NCI-H1105 (cell line): ENCODE measurements around the gene SPRTN.
"Not testable (repeated sequence)": the region's sequence is repeated elsewhere in the genome, so short reads cannot be mapped to it uniquely, and the experiment has no call there.

Experiments
- DNase-seq: peaks from one replicate; lab custom pipeline; 2025; lab: John Stamatoyannopoulos, UW

Gene SPRTN

DNA sequence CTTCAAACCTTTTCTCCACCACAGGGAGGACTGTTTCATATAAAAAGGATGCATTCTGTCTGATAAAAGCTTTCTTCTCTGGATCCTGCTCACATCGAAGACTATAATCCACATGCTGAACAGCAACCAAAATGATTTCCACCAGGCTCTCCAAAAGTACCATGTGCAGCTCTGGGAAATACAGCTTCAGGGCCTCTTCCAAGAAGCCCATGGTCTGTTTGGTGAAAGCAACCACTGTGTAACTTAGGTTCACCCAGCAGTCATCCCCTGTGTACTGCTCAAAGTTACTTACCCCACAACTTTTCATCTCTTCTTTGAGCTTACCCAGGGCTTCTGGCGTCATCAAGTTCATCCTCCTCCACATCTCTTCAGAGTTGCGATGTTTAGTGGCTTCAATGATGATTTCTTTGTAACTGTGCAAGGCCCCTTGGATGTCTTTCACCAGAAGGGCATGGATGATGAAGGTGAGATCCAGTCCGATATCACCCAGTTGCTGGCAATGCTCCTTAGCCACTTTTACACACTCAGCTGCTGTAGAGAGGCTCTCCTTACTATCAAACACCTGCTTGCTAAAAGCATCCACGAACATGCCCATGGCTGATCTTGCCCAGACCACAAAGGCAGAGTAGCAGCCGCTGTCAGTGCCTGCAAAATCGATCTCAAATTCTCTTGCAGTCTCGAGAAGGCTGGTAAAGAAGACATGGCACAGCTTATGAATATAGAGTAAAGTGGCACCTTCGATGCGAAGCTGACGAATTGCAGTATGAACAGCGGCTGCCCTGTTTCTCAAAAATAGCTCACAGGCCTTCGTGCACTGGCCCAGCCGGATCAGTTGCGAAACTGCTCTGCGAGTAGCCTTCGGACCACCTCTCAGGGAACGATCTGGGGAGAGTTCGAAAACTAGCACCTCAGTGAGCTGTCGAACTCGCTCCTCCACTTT, 2.2 kb upstream of the SPRTN start:
- no peak for DNase-seq

DNA sequence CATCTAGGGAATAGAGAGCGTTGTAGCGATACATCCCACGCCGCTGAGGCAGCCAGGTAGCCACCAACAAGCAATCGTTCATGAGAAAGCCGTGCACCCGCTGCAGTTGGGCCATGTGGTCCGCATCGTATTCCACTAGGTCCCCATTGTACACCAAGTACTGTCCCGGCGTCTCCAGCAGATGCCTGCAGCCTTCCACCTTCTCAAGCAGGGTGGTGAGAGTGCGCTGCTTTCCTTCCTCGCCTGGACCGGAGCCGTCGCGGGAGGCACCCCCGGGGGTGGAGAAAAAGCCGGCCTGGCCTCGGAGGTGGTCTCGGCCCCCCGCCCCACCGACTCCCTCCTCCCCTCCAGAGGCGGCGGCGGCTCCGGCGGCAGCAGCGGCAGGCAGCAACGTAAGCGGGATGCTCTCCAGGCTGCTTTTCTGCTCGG, 1.0 kb upstream of the SPRTN start:
- no peak for DNase-seq

DNA sequence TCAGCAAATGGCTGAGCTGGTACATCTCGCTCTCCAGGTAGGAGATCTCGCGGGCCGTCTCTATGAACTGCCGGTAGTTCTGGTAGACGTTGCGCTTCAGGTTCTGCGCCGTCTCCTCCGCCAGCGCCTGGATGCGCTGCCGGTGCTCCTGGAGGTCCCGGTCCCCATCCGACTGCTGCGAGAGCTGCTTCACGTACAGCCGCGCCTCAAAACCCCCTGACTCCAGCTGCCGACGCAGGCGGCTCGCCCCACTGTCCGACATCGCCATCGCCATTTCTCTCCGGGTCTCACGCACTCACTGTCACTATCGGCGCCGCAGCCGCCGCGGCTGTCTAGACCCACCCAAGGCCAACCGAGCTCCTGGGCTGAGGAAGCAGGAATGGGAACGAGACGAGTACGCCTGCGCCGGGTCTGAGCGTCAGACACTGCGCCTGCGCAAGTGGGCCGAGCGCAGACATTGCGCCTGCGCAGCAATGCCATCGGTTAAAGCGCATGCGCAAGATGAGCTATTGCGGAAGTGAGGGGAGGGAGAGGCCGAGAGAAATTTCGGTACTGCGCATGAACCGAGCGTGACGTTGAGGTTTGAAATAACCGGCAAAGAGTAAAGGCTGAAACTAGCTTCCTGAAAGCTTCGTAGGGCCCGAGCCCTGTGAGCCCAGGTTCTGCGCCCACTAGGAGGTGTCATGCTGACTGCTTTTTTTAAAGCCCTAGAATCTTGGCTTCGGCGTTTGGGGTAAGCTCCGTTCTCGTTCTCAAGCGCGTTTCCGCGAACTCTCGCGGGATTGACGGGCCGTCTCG, 422 bp upstream of the SPRTN start, which contains the start of gene EXOC8:
Gene EXOC8, minus strand, starts transcription at position 381 of the 798 bp plus-strand sequence. Its CDS starts 107 bp downstream, at position 274.
- DNase-seq, result peak; percentile 87

DNA sequence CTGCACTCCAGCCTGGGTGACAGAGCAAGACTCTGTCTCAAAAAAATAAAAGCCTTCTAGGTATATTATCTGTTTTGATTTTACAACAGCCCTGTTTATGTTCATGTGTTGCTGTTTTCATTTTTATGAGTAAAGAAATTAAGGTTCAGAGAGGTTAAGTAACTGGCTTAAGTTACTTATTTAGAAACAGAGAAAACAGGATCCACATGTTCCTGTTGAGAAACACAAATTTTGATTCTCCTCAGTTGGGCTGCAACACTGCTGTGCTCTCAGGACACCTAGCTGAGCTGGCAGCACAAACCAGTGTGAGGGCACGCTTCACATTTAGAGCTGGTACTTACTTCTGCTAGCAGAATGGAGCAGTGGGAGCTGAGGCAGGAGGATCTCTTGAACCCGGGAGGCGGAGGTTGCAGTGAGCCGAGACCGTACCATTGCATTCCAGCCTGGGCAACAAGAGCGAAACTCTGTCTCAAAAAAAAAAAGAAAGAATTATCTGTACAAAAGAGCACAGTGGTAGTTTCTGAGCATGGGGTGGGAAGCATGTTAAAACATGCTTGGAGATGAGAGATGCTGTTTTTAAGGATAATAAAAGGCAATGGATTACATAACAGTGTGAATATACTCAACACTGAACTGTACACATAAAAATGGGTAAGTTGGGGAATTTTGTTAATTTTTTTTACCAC, 2.4 kb downstream of the SPRTN start:
- no peak for DNase-seq

DNA sequence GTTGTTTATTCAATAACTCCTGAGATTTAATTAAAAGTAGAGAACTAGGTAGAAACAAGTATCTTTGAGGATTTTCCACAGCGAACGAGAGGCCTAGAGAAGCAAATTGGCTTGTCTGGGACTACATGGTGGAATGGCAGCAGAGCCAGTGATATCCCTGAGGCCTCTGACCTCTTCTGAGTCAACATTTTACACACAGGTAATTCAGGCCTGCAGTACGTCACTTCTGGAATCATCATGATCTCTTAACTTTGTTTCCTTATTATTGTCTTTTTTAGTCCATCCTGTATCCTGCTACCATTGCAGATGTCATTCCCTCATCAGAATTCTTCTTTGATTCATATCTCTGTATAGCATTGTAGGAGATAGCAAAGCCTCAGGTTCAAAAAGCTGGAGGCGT, 9.9 kb downstream of the SPRTN start:
- no peak for DNase-seq

DNA sequence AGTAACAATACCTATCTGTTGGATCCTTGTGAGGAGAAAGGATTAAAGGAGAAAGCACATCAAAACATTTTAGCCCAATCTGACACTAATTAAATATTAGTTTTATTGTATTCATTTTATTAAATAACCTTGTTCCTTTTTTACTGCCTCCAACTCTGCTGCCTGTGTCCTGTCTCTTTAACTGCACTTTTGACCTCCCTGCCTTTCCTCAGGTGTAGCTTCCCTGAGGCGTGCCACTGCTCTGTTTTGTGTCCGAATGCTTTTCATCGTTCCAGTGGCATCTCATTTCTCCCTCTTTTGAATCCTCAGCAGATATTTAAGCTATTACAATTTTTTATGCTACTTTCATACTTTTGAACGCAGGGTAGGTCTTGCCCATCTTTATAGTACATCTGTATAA, 10.3 kb downstream of the SPRTN start:
- DNase-seq, result no peak

DNA sequence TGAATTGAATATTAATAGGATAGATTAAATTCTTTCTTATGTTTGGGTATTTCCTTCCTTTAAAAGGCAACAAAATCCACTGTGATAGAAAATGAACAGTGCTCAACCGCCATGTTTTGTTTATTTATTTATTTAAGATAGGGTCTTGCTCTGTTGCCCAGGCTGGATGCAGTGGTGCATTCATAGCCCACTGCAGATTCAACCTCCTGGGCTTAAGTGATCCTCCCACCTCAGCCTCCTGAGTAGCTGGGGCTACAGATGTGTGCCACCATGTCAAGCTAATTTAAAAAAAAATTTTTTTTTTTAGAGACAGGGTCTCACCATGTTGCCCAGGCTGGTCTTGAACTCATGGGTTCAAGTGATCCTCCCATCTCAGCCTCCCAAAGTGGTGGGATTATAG, 10.8 kb downstream of the SPRTN start:
- not testable (repeated sequence) for DNase-seq

DNA sequence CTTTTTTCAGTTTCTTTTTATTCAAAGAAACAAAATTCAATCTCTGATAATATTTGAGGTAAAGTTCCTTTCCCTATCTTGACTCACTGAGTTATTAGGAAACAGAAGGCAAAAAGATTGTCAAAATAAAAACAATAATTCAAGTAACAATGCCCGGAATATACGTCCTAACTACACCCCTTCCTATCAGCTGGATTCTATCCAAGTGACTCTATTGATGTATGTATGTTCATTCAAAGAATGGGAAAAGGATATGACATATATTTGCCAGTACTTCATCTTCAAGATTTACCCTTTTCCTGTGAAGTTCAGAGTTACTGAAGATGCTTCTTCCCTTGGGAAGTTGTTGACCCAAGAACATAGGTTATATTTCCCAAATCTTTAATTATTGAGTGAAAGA, 13.7 kb downstream of the SPRTN start:
- DNase-seq, result no peak

DNA sequence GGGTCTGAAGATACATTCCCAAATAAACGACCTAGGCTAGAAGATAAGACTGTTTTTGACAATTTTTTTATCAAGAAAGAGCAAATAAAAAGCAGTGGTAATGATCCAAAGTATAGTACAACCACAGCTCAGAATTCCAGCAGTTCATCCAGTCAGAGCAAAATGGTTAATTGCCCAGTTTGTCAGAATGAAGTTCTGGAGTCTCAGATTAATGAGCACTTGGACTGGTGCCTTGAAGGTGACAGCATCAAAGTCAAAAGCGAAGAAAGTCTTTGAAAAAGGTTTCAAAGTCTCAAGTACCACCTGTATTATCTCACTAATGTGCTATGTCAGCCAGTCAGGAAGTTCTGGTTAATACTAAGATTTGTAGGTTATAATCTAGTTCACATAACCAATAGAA, 15.0 kb downstream of the SPRTN start:
- DNase-seq, result no peak

DNA sequence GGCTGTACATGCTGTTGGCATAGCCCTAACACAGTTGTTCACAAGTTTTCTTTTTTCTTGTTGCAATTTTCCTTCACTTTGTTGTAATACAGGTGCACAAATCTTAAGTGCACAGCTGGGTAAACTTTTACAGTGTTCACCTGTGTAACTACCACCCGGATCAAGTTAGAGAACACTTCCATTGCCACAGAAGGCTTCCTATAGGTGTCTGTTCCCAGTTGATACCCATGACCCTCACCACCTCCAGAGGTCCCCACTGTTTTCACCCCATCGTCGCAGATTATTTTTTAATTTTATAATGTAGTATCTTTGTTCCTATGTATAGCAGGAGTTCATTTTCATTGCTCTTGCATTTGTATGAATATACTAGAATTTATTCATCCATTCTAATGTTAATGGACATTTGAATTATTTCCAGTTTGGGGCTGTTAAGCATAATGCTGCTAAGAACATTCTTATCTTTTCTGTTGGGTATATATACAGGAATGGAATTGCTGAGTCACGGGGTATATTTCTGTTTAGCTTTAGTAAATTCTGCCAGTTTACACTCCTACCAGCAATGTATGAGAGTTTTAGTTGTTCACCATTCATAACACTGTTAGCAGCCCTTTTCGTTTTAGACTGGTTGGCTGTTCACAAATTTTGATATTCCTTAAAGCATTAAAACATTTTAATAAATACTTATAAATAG, 16.4 kb downstream of the SPRTN start:
- no peak for DNase-seq

DNA sequence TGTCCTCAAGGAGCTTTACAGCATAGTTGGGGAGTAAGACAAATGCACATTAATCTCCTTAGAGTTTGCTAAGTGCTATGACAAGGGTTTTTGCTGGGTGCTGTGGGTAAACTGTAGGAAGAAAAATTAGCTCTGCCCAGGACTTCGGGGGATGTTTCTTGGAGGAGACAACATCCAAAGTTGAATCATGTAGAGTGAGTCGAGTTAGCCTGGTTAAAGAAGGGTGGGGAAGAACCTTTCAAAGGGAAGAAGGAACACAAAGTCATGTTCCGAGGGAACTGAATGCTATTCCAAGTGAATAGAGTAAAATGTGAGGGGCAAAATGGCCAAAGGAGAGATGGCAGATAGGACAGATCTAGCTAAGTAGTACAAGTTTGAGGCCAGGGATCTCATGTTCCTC, 17.1 kb downstream of the SPRTN start:
- DNase-seq, result no peak

DNA sequence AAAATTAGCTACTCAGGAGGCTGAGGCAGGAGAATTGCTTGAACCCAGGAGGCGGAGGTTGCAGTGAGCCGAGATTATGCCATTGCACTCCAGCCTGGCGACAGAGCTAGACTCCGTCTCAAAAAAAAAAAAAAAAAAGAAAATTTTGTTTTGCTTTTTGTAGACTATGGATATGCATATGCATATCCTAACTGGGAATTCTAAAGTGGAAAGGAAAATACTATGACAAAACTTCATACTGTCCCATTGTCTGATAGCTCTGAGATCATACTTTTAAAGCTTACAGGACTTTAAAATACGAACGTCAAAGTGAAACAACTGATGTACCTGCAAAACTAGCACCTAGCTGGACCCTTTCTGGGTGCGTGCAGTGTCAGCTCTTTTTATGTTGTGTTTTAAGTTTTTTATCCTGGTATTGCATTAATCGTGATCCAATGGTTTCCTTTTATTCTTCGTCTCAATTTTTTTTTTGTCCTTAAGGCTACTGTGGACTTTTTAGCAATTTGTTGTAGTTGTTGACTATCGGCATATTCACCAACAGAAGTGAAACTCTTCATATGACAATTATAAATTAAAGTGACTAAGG, 19.2 kb downstream of the SPRTN start:
- DNase-seq, result no peak

DNA sequence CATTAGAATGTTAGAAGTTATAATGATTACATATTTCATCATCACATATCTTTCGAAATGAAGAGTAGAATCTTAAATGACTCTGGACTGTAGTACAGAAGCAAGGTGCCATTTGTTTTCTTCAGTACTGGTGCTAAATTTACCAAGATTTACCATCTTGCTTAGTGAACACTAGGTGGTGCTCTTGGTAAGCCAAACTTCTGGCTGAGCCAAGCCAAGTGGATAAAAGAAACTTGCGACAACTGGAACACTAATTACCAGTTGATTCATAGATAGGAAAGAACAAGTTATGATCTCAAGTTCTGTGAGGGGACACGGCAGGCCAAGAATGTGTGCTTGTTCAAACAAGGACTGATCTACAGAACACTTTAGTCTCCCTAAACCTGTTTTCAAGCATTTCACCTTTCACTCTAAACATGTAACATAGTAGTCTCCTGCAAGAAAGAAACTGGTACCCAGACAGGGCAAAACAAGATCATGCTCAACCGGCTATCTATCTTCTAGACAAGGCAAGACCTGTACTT, 19.8 kb downstream of the SPRTN start:
- DNase-seq, result peak; percentile 30

DNA sequence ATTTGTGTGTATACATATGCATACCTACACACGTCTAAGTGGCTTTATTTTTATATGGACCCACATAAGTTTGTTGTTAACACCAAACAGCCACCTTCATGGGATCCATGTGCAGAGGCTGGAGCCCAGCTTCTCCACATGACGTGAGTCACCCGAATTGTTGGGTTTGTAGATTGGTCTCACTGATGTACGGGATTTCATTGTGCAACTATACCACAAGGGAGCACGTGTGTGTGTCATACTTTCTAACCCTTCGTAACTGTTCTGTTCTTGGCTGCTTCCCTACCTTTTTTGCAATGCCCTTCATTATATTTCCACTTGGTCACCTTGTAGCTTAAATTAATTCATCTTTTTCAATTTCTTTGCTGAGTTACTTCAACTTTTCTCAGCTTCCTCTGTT, 21.0 kb downstream of the SPRTN start:
- no peak for DNase-seq

DNA sequence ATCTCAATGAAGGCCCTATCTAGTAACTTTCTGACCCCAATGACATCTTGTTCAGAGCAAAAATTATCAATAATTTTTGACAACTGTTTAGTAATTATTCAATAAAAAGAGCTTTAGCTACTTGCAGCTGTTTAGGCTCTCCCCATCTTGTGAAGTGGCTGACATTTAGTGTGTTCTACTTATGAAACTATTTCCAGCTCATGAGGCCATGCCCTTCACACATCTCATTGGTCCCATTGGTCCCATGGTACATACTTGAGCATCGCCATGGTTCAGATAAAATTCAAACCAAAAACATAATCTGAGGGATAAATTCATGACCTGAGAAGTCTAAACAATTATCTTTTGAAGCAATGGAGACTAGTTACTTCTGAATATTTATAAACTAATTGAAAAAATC, 24.2 kb downstream of the SPRTN start:
- DNase-seq, result no peak

DNA sequence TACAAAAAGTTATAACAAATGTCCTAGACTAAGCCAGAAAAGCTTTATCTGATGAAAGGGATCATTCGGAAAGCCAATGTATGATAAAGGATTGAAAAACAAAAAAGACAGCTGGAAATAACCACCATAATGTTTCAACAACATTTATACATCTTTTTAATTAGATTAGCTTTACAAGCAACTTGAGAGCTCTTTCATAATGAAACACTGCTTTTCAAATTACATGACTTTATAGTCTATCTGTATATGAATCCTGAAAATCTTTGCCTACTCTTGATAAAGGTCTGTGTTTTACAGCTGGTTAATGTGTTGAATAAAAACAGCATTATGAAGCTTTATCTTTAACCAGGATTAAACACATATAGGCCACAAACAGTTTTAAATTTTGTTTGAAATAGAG, 25.5 kb downstream of the SPRTN start:
- no peak for DNase-seq

DNA sequence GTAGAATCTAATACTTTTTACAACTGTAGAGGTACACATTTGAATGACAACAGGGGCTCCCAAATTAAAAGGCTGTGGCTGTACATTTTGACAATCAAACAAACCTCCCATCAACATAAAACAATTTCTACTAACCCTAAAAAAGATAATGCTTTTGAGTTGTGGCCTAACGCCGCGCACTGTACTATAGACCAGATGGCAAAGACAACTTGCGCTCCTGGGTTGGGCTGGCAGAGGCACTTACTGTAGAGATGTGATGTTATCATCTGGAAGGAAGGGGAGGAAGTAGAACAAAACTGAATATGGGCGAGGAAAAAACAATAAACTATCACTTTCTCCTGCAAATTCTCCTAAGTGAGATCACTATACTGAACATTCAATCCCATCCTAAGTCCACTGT, 26.1 kb downstream of the SPRTN start:
- DNase-seq, result no peak

DNA sequence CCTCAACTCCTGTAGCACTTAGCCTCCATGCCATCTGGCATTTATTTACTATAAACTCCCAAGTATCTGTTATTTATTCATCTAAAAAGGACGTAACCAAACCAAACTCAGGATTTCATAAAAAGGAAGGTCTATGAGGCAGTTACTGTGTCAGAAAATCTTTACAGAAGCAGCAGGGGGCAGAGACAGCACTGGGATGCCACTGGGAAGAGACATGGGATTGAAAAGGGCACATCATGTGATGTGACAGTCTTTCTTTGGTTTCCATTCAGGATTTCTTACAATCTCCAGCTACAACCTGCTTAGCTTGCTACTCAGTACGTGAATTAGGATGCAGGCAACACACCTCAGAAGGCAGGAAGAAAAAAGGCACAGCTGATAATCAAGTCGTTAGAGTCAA, 31.2 kb downstream of the SPRTN start:
- DNase-seq, result no peak

DNA sequence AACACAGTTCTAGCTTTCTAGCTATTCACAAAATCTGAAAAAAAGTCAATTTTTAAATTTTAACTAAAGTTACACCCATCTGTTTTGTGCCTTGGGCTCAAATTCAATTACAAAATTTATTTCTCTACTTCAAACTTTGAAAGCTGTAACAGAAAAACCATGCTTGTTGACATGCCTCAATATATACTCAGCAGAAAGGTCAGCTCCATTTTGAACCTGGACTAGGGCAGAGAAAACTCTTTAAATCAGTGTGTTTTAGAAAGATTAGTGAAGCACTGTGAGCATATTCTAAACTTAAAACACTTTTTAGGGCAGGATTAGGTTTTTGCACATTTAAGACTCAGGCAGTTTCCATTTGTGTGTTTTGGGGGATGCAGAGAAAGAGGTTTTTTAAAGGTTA, 34.4 kb downstream of the SPRTN start:
- DNase-seq, result no peak

DNA sequence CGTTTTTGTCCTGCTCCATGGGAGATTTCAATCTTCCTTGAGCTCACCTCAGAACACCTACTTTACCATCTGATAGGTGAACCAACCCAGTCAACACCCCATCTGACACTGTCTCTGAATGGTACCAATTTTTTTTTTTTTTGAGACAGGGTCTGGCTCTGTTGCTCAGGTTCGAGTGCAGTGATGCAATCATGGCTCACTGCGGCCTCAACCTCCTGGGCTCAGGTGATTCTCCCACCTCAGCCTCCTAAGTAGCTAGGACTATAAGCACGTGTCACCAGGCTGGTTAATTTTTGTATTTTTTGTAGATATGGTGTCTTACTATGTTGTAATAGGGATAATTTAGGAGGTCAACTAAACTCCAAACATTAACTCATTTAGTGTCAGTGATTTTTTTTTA, 36.3 kb downstream of the SPRTN start:
- no peak for DNase-seq

DNA sequence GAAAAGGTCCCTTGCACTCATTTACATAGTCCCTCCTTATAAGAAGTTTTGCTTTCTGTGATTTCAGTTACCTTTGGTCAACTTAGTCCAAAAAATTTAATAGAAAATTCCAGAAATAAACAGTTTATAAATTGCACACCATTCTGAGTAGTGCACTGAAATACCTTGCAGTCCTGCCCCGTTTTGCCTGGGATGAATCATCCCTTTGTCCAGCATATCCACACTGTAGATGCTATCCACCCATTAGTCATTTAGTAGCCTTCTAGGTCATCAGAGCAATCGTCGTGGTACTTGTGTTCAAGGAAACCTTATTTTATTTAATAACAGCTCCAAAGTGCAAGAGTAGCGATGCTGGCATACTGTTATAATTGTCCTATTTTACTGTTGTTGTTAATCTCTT, 38.0 kb downstream of the SPRTN start:
- no peak for DNase-seq
